NCI-H2107 (cell line): Measurements from ENCODE around the gene UXT.

Source experiments
- DNase-seq: peaks from one replicate; lab custom pipeline; 2025; lab: John Stamatoyannopoulos, UW

UXT gene

DNA sequence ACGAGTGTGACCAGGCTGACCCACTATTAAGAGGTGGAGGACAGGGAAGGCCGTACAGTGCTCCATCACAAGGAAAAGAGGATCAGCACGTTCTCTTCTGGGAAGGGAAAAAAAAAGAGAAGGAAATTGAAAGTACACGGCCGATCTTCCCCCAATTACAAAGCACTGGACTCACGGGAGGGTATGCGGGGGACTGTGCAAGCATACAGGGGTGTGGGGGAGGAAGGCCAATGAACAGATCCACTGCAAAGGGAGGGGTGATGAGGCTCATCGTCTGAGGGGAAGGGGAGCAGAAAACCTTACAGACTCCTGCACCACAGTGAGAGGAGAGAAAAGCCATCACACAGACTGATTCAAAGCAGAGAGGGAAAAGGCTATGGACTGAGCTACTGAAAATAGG, 9.7 kb downstream of the UXT start:
- no peak for DNase-seq

DNA sequence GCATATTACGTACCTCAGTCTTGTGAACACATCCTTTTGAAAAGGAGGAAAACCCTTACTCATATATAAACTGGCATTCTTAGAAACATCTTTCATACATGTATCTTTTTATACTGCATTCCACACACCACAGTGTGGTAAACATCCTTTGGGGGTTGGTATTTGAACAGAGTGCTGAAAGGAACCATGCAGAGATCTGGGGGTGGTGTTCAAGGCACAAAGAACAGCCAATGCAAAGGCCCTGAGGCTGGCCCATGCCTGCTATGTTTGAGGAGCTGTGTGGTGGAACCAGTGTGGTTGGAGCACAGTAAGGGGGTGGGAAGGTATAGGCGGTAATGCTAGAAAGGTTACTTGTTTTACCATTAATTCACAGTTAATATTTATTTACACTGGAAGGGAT, 10.6 kb downstream of the UXT start:
- no peak for DNase-seq

- DNase-seq, result no peak
Observed at GRCh38 chrX:47646636-47647035, 12.3 kb downstream of the UXT start.

DNA sequence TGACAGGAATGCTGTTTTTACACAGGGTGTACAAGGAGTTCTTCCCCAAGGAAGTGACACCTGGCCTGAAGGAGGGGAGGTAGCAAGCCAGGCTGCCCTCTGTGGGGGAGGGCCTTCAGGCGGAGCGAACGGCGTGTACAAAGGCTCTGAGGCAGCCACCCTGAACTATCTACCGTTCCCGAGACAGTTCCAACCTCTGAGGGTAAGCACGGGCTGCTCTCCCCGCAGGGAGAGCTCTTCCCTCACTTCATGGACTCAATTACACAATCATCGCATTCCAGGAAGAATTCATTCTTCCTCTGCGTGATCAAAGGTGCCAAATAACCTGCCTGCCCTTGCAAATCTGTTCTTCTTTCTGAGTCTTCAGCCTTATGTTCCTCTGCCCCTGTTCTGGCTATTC, 13.4 kb downstream of the UXT start:
- DNase-seq, result no peak

DNA sequence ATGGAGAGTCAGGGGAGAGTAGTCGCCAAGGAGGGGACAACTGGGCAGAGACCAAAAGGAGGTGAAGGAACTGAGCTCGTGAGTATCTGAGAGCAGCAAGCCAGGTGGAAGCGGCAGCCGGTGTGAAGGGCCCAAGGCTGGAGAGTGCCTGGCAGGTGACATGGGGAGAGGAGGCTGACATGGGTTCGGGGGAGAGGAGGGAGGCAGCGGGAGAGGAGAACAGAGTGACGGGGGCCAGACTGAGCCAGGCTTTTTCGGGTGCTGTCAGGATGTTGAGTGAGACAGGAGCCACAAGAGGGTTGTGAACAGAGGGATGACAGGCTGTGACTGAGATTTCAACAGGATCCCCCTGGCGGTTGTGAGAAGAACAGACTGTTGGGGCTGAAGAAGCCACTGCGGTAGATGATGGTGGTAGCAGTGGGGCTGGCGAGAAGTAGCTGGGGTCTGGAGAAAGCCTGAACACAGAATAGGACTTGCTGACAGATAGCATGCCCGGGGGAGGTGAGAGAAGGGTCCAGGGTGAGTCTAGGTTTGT, 14.4 kb downstream of the UXT start:
- DNase-seq, result no peak

- no peak for DNase-seq
Observed at GRCh38 chrX:47643926-47644325, 15.1 kb downstream of the UXT start.

- no peak for DNase-seq
Observed at GRCh38 chrX:47638816-47639215, 20.2 kb downstream of the UXT start.

GRCh38 chrX:47637546-47638195, 21.3 kb downstream of the UXT start:
- no peak for DNase-seq

GRCh38 chrX:47634871-47635575, 24.0 kb downstream of the UXT start:
- DNase-seq, result no peak

- DNase-seq, result no peak
Observed at GRCh38 chrX:47633689-47634590, 25.0 kb downstream of the UXT start.

GRCh38 chrX:47632666-47633065, 26.3 kb downstream of the UXT start:
- DNase-seq, result no peak

DNA sequence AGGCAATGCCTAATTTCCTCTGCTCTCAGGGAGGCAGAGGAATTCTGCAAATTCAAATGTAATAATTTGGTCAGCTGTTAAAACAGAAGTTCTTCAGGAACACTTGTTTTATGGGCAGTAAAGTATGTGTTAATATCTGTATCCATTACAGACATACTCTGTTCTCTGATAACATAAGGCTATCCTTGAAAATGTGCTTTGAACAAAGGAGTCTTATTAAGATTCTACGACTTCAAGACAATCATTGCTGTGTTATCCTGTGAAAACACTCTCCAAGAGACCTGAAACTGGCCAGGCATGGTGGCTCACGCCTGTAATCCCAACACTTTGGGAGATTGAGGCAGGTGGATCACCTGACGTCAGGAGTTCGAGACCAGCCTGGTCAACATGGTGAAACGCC, 27.3 kb downstream of the UXT start:
- DNase-seq, result no peak

DNA sequence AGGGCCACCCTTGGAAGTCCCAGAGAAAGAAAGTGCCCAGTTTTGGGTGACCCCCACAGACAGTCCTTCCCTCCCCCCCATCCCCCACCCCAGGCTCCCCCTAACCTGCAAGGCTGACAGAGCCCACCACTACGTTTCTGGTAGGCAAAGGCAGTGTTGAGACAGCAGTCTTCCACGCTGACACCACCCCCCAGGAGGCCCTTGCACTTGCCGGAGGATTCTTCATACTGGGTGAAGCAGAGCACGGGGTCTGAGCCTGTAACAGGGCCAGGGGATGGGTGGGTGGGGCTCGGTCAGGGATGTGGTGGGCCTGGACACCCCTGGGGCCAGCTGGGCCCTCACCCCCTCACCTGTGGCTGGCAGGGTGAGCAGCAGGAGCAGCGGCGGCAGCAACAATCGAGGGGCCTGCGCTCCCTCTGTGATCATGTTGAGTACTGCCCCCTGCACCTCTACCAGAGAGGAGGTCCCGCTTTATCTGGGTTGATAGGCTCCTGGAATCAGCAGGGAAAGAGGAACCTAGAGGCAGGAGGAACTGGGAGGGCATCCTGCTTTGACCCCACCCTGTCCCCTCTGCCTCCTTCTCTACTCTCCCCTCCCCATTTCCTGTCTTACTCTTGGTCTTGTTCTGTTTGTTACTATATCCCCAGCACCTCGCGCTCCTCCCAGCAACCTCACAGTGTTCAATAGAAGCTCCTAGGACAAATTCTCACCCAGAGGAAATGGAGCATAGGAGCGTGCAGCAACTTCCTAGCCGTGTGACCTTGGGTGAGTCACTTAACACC, 29.4 kb downstream of the UXT start, which contains the start of gene CFP:
CFP (minus strand) TSS at position 512 of the 782 bp plus-strand sequence; CDS start at position 426, 86 bp downstream.
- no peak for DNase-seq

- no peak for DNase-seq
Observed at GRCh38 chrX:47628982-47629381, 30.0 kb downstream of the UXT start.

- no peak for DNase-seq
Observed at GRCh38 chrX:47625365-47625764, 33.6 kb downstream of the UXT start.

DNA sequence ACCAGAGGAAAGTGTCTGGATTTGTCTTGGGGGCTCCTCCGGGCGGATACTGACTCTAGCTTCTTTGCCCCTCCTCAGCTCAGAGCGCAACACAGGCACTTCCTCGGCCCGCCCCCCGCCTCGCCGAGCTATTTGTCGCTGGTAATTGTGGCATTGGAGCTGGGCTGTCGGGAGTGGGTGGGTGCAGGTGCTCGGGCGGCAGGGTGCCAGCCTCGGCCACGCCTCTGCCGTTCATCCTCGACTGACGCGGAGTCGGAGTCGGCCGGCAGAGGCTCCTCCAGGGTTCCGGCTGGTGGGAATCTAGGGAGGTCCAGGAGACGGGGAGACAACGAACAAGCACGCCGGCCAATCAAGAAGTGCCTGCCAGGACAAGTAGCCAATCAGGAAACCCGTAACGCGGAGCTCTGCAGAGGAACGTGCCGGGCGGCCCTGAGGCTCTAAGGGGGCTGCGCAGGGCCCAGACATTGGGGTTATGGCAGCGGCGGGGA, 35.4 kb downstream of the UXT start:
- DNase-seq, result peak; percentile 87

GRCh38 chrX:47621851-47622250, 37.1 kb downstream of the UXT start:
- no peak for DNase-seq

DNA sequence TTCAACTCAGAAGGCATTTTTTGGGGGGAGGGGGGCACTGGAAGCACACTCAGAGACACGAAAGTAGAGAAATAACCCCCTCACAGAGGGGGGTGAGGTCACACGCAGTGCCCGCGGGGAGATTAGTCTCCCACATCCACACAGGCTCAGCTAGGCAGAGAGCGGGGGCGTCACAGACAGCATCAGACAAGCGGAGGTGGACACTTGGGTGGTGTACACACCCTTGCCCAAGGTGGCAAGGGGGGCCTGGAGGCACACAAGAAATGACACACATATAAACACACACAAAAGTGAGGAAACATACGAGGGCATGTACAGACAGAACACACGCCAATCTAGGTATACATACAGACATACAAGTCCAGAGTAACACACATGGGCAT, 38.7 kb downstream of the UXT start:
- DNase-seq, result no peak

DNA sequence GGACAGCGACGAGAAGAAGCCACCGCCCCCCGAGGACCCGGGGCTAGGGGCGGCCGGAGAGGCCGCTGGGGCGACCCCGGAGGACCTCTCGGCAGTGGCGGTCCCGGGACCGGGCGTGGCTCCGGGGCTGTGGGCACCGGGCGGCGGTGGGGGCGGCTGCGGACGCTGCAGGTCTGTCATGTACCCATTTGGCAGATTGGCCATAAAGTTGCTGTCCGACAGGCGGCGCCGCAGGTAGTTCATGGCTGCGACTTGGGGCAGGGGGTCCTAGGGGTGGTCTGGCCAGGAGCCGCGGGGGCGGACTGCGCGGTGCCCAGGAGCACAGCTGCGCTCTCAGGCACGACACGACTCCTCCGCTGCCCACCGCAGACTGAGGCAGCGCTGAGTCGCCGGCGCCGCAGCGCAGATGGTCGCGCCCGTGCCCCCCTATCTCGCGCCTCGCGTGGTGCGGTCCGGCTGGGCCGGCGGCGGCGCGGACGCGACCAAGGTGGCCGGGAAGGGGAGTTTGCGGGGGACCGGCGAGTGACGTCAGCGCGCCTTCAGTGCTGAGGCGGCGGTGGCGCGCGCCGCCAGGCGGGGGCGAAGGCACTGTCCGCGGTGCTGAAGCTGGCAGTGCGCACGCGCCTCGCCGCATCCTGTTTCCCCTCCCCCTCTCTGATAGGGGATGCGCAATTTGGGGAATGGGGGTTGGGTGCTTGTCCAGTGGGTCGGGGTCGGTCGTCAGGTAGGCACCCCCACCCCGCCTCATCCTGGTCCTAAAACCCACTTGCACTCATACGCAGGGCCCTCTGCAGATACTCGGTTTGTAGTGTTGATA, 39.3 kb downstream of the UXT start, which contains the start of gene SYN1:
SYN1 (minus strand) TSS at position 372 of the 817 bp plus-strand sequence; CDS start at position 243, 129 bp downstream.
- DNase-seq, result peak; percentile 85

- DNase-seq, result no peak
Observed at GRCh38 chrX:47618923-47619485, 40.0 kb downstream of the UXT start.
